ENCODE measurements around the gene ZSCAN9. TPM values are rescaled to one million over a fixed set of nuclear protein-coding genes. Genes with fewer than 3 reads are reported as not detected.

ZSCAN9 gene
- total and polyA plus RNA-seq, 9 of the 15 experiments (the other 6 are each of a cell fraction or from before 2014, with no cell fraction given), result 18.8 to 48.9 (median 28.7) TPM

- no peak for TF ChIP-seq SUPT5H (IDR thresholded peaks at IDR 0.05)
- TF ChIP-seq SPI1 (IDR thresholded peaks at IDR 0.05; ENCODE audit: borderline replicate concordance, low read depth, low read length), result no peak
- peak; percentile 58 for TF ChIP-seq PKNOX1 (IDR thresholded peaks at IDR 0.05)
- no peak for TF ChIP-seq SMAD1 (IDR thresholded peaks at IDR 0.05; ENCODE audit: low read depth, low read length, partially characterized antibody)
- no peak for TF ChIP-seq ZNF707 (CRISPR knock-in tag; conservative IDR thresholded peaks at IDR 0.05)
- TF ChIP-seq ZNF347 (CRISPR knock-in tag; IDR thresholded peaks at IDR 0.05; ENCODE audit: low read depth), result no peak
- no peak for TF ChIP-seq ZNF699 (CRISPR knock-in tag; IDR thresholded peaks at IDR 0.05; ENCODE audit: insufficient replicate concordance)
- peak; percentile 76 for TF ChIP-seq MAFK (IDR thresholded peaks at IDR 0.05; ENCODE audit: low read length)
- no peak for TF ChIP-seq ATF1 (CRISPR knock-in tag; IDR thresholded peaks at IDR 0.05)
- peak; percentile 89 for TF ChIP-seq ATF1 (tag; IDR thresholded peaks at IDR 0.05)
- peak; percentile 78 for TF ChIP-seq MEF2A (IDR thresholded peaks at IDR 0.05; ENCODE audit: control insufficient read depth, low read depth, low read length)
- TF ChIP-seq ZNF668 (CRISPR knock-in tag; IDR thresholded peaks at IDR 0.05), result no peak
- TF ChIP-seq, protein P1, sequence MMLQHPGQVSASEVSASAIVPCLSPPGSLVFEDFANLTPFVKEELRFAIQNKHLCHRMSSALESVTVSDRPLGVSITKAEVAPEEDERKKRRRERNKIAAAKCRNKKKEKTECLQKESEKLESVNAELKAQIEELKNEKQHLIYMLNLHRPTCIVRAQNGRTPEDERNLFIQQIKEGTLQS (IDR thresholded peaks at IDR 0.05), result peak; percentile 80
- TF ChIP-seq, protein P1 (CRISPR knock-in tag; conservative IDR thresholded peaks at IDR 0.05), result peak; percentile 67; the same call in 1 of the 2 replicates
- TF ChIP-seq, protein P2, sequence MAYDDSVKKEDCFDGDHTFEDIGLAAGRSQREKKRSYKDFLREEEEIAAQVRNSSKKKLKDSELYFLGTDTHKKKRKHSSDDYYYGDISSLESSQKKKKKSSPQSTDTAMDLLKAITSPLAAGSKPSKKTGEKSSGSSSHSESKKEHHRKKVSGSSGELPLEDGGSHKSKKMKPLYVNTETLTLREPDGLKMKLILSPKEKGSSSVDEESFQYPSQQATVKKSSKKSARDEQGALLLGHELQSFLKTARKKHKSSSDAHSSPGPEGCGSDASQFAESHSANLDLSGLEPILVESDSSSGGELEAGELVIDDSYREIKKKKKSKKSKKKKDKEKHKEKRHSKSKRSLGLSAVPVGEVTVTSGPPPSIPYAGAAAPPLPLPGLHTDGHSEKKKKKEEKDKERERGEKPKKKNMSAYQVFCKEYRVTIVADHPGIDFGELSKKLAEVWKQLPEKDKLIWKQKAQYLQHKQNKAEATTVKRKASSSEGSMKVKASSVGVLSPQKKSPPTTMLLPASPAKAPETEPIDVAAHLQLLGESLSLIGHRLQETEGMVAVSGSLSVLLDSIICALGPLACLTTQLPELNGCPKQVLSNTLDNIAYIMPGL (CRISPR knock-in tag; IDR thresholded peaks at IDR 0.05), result peak; percentile 87; the same call in 1 of the 2 replicates
- TF ChIP-seq ZNF696 (CRISPR knock-in tag; conservative IDR thresholded peaks at IDR 0.05), result no peak; the same call in 1 of the 2 replicates
- TF ChIP-seq ZBTB8A (IDR thresholded peaks at IDR 0.05; ENCODE audit: partially characterized antibody), result peak; percentile 50
- TF ChIP-seq NR3C1 (CRISPR knock-in tag; IDR thresholded peaks at IDR 0.05), result no peak
- no peak for TF ChIP-seq SETDB1 (IDR thresholded peaks at IDR 0.05; ENCODE audit: low read length)
- TF ChIP-seq, protein P3, sequence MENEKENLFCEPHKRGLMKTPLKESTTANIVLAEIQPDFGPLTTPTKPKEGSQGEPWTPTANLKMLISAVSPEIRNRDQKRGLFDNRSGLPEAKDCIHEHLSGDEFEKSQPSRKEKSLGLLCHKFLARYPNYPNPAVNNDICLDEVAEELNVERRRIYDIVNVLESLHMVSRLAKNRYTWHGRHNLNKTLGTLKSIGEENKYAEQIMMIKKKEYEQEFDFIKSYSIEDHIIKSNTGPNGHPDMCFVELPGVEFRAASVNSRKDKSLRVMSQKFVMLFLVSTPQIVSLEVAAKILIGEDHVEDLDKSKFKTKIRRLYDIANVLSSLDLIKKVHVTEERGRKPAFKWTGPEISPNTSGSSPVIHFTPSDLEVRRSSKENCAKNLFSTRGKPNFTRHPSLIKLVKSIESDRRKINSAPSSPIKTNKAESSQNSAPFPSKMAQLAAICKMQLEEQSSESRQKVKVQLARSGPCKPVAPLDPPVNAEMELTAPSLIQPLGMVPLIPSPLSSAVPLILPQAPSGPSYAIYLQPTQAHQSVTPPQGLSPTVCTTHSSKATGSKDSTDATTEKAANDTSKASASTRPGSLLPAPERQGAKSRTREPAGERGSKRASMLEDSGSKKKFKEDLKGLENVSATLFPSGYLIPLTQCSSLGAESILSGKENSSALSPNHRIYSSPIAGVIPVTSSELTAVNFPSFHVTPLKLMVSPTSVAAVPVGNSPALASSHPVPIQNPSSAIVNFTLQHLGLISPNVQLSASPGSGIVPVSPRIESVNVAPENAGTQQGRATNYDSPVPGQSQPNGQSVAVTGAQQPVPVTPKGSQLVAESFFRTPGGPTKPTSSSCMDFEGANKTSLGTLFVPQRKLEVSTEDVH (IDR thresholded peaks at IDR 0.05; ENCODE audit: low read depth, partially characterized antibody), result peak; percentile 71
- peak; percentile 88 for TF ChIP-seq DPF2 (IDR thresholded peaks at IDR 0.05)
- peak; percentile 83 to 92 for TF ChIP-seq FOXK2 (conservative IDR thresholded peaks at IDR 0.05 in 1 of 2, IDR thresholded peaks at IDR 0.05 in 1 of 2; ENCODE audit: low read depth in 2 of 2)
- no peak for TF ChIP-seq SRSF3 (IDR thresholded peaks at IDR 0.05; ENCODE audit: insufficient read depth, low read length)
- peak; percentile 30 to 67; a peak in 2 of 4 replicates for TF ChIP-seq TEAD1 (CRISPR knock-in tag; IDR thresholded peaks at IDR 0.05)
Measured at GRCh38 chr6:28212510-28213212, 12.4 kb upstream of the ZSCAN9 start (continued).

Data from K562 (cell line).